ENCODE data around the gene MPPED2.

MPPED2 gene

GRCh38 chr11:30404136-30404535 is 182.0 kb downstream of the MPPED2 start:
- no peak for DNase-seq (ENCODE audit: low read depth in 1 of 2, low spot score in 1 of 2)
- in situ Hi-C loops (cut with HindIII; ENCODE audit: low pct_unique_long_range_greater_than_20kb, low sequenced_read_pairs): no loop called here
- no peak for TF ChIP-seq JUND (IDR thresholded peaks at IDR 0.05; ENCODE audit: low read depth)

- in situ Hi-C loops (cut with HindIII; ENCODE audit: low pct_unique_long_range_greater_than_20kb, low sequenced_read_pairs): no loop called here
- no peak for DNase-seq (ENCODE audit: low read depth in 1 of 2, low spot score in 1 of 2)
- TF ChIP-seq JUND (IDR thresholded peaks at IDR 0.05; ENCODE audit: low read depth): no peak
Observed at GRCh38 chr11:30395751-30396150, 190.4 kb downstream of the MPPED2 start.

- in situ Hi-C loops (cut with HindIII; ENCODE audit: low pct_unique_long_range_greater_than_20kb, low sequenced_read_pairs): no loop called here
- TF ChIP-seq JUND (IDR thresholded peaks at IDR 0.05; ENCODE audit: low read depth): no peak
- DNase-seq (ENCODE audit: low read depth in 1 of 2, low spot score in 1 of 2): no peak
Observed at GRCh38 chr11:30393012-30393411, 193.1 kb downstream of the MPPED2 start.

GRCh38 chr11:30392221-30392784 is 193.8 kb downstream of the MPPED2 start:
- no peak for TF ChIP-seq JUND (IDR thresholded peaks at IDR 0.05; ENCODE audit: low read depth)
- DNase-seq (ENCODE audit: low read depth in 1 of 2, low spot score in 1 of 2): peak in 1 of 2 experiments; percentile 45
- in situ Hi-C loops (cut with HindIII; ENCODE audit: low pct_unique_long_range_greater_than_20kb, low sequenced_read_pairs): no loop called here

- no peak for TF ChIP-seq JUND (IDR thresholded peaks at IDR 0.05; ENCODE audit: low read depth)
- in situ Hi-C loops (cut with HindIII; ENCODE audit: low pct_unique_long_range_greater_than_20kb, low sequenced_read_pairs): no loop called here
Observed at GRCh38 chr11:30388957-30389356, 197.2 kb downstream of the MPPED2 start.

GRCh38 chr11:30387891-30388861 is 198.0 kb downstream of the MPPED2 start:
- no peak for DNase-seq (ENCODE audit: low read depth in 1 of 2, low spot score in 1 of 2)
- in situ Hi-C loops (cut with HindIII; ENCODE audit: low pct_unique_long_range_greater_than_20kb, low sequenced_read_pairs): no loop called here
- TF ChIP-seq JUND (IDR thresholded peaks at IDR 0.05; ENCODE audit: low read depth): no peak

More at GRCh38 chr11:30388957-30389356, 197.2 kb downstream of the MPPED2 start:
- no peak for DNase-seq (ENCODE audit: low read depth in 1 of 2, low spot score in 1 of 2)

GRCh38 chr11:30381879-30382278 is 204.3 kb downstream of the MPPED2 start:
- in situ Hi-C loops (cut with HindIII; ENCODE audit: low pct_unique_long_range_greater_than_20kb, low sequenced_read_pairs): no loop called here
- DNase-seq (ENCODE audit: low read depth in 1 of 2, low spot score in 1 of 2): no peak
- no peak for TF ChIP-seq JUND (IDR thresholded peaks at IDR 0.05; ENCODE audit: low read depth)

GRCh38 chr11:30380846-30381245 is 205.3 kb downstream of the MPPED2 start:
- in situ Hi-C loops (cut with HindIII; ENCODE audit: low pct_unique_long_range_greater_than_20kb, low sequenced_read_pairs): no loop called here
- DNase-seq (ENCODE audit: low read depth in 1 of 2, low spot score in 1 of 2): no peak
- no peak for TF ChIP-seq JUND (IDR thresholded peaks at IDR 0.05; ENCODE audit: low read depth)

GRCh38 chr11:30377347-30377746 is 208.8 kb downstream of the MPPED2 start:
- no peak for TF ChIP-seq JUND (IDR thresholded peaks at IDR 0.05; ENCODE audit: low read depth)
- DNase-seq (ENCODE audit: low read depth in 1 of 2, low spot score in 1 of 2): no peak
- in situ Hi-C loops (cut with HindIII; ENCODE audit: low pct_unique_long_range_greater_than_20kb, low sequenced_read_pairs): no loop called here

- DNase-seq (ENCODE audit: low read depth in 1 of 2, low spot score in 1 of 2): no peak
- in situ Hi-C loops (cut with HindIII; ENCODE audit: low pct_unique_long_range_greater_than_20kb, low sequenced_read_pairs): no loop called here
- TF ChIP-seq JUND (IDR thresholded peaks at IDR 0.05; ENCODE audit: low read depth): no peak
Observed at GRCh38 chr11:30370164-30370563, 216.0 kb downstream of the MPPED2 start.

GRCh38 chr11:30368394-30368793 is 217.8 kb downstream of the MPPED2 start:
- no peak for DNase-seq (ENCODE audit: low read depth in 1 of 2, low spot score in 1 of 2)
- in situ Hi-C loops (cut with HindIII; ENCODE audit: low pct_unique_long_range_greater_than_20kb, low sequenced_read_pairs): no loop called here
- TF ChIP-seq JUND (IDR thresholded peaks at IDR 0.05; ENCODE audit: low read depth): no peak

- in situ Hi-C loops (cut with HindIII; ENCODE audit: low pct_unique_long_range_greater_than_20kb, low sequenced_read_pairs): no loop called here
- no peak for TF ChIP-seq JUND (IDR thresholded peaks at IDR 0.05; ENCODE audit: low read depth)
- no peak for DNase-seq (ENCODE audit: low read depth in 1 of 2, low spot score in 1 of 2)
Observed at GRCh38 chr11:30365793-30366517, 220.2 kb downstream of the MPPED2 start.
